Kidney tubule cell (primary cell): Measurements from ENCODE around the gene ARFRP1.
"Not testable (repeated sequence)": the region's sequence is repeated elsewhere in the genome, so short reads cannot be mapped to it uniquely, and the experiment has no call there.

Source experiments
- DNase-seq: peaks from one replicate; pipeline ENCODE4 v3.0.0-alpha.2; 2018; ENCODE audit warnings: low spot score

ARFRP1 gene

DNA sequence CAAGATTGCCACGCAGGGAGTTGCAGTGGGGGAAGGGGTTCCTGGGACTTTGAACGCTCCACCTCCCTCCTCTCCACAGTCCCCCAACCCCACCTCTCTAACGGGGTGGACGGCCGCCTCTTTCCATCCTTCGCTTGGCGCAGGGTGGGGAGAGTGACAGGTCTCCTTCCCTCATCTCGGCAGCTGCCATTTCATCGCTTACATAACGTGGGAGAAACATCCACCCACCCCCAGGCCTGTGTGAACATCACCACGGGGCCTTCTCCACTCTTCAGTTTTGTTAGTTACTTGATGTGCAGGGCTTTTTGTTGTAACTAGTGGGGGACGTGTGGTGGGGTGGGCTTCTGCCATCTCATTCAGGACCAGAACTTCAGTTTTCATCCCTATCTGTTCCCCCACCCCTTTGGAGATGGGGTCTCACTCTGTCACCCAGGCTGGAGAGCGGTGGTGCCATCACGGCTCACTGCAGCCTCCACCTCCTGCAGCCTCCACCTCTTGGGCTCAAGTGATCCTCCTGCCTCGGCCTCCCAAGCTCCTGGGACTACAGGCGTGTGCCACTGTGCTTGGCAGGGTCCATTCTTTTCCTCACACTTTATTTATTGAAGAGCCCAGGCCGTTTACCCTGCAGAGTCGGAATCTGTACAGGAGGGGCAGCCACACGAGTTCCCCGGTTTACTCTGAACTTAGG, 32.0 kb downstream of the ARFRP1 start:
- no peak for DNase-seq

GRCh38 chr20:63673951-63674350, 33.8 kb downstream of the ARFRP1 start:
- DNase-seq = no peak

DNA sequence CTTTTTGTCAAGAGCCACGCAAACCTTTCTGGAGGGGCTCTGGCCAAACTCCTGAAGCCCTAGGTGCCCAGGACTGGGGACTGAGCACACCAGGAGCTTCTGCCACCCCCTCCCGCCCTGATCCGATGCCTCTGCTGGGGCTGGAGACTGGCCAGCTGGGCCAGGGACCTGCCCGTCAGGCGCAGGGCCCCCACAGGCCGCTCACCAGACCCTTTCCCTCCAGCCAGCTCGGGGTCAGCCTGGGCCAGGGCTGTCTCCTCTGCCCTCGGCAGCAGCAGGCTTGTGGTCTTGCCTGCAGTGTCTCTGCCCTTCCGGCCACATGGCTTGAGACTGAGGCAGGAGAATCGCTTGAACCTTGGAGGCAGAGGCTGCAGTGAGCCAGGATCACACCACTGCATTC, 35.1 kb downstream of the ARFRP1 start:
- no peak for DNase-seq

DNA sequence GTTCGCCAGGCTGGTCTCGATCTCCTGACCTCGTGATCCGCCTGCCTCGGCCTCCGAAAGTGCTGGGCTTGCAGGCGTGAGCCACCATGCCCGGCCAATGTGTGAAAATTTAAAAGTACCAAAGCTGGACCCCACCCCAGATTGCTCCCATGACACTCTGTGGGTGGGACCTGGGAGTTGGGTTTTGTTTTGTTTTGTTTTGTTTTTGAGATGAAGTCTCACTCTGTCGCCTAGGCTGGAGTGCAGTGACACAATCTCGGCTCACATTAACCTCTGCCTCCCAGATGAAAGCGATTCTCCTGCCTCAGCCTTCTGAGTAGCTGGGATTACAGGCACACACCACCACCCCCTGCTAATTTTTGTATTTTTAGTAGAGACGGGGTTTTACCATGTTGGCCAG, 36.1 kb downstream of the ARFRP1 start:
- not testable (repeated sequence) for DNase-seq

- DNase-seq = no peak
Measured at GRCh38 chr20:63668351-63668750, 39.4 kb downstream of the ARFRP1 start.

DNA sequence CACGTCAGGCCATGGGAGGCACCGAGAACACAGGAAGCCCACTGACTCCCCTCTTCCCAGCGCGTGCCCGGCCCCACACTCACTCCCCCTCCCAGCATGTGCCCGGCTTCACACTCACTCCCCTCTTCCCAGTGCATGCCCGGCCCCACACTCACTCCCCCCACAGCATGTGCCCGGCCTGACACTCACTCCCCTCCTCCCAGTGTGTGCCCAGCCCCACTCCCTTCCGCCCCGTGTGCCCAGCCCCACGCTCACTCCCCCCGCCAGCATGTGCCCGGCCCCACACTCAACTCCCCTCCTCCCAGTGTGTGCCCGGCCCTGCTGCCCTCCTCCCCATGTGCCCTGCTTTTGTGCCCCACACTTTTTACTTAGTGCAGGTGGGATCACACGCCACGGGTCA, 39.9 kb downstream of the ARFRP1 start:
- no peak for DNase-seq

GRCh38 chr20:63665708-63666107, 42.1 kb downstream of the ARFRP1 start:
- DNase-seq = no peak

DNA sequence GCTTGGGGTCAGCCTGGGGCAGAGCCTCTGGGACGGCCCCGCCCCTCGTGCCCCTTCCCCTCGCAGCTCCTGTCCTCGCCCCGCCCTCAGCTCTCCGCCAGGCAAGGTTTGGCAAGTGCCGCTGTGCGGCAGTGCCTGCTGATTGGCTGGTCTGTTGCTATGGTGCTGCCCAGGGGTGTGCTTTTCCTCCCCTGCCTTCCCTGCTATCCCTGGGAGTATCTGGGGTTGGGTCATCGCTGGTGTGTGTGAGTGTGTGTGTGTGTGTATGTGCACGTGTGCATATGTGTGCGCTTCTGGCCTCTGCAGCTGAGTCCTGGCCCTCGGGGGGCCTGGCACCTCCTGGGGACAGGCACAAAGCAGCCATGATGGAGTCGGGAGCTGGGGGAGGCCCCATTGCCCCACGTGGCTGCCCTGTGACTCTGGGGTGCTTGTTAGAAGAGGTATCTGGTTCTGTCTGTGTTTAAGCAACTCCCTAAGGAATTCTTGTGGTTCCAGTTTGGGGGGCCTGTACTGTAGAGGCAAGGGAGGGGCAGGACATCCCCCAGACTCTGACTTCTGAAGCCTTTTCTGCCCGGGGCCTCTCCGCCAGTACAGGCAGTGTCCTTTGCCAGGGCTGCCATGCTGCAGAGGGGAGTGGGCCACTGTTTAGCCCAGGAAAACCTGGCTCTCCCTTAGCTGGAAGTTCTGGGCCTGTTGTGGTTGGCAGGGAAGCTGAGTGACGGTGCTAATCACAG, 42.7 kb downstream of the ARFRP1 start:
- DNase-seq = no peak

DNA sequence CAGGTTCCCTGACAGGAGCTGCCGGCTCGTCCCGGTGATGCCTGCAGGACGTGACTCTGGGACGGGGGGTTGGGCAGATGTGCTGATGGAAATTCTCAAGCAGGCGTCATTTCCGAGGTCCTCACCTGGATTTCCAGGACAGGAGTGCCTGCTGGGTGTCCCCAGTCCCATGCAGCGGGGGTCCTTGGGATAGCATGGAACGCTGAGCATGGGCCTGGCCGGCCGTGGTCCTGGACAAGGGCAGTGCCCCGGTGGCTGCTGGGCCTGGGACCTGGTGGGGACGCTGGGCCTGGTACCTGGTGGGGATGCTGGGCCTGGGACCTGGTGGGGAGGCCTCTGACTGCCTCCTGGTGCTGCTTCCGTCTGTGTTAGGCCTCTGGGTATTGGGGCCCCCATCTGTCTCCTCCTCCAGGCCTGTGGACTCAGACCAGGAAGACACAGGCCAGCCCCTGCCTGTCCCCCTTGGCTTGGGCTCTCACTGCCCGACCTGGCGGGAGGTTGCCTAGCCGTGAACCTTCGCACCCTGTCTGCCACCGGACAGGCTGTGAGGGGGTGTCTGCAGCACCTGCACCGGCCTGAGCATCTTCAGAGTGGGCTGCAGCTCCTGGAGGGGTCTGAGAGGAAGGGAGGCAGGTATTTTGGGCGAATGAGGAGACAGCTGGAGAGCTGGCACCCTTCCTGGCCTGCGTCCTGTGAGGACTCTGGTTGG, 43.5 kb downstream of the ARFRP1 start:
- no peak for DNase-seq

DNA sequence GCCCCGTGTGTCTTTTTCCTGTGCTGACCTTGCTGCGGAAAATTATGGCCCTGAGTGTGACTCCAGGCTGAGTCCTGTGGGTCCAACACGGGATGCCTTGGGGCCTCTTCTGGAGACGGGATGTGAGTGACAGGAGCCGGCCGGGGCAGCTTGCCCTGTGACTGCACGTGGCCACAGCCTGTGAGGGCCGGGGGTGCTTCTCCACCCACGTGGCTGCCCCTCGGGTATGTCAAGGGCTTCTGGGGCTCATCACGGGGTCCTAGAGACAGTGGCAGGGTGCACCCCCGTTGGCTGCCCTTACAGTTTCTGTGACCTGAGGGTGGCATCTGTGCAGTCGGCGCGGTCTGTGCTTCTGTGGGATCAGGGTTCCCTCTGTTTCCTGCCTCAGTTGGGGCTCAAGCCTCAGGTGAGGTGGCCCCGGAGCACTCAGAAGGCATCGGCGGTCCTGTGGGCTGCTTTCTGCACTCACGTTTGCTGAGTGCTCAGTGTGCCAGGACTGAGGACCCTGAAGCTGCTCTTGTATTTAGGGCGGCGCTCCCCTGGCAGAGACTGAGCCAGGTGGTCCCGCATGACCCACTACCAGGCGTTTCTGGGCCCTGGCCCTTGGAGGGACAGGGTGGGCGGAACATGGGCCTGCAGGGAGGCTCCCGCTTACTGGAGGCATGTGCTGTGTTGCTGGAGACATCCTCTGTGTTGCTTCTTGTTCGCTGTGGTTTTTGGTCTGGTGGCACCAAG, 44.3 kb downstream of the ARFRP1 start:
- DNase-seq = no peak

DNA sequence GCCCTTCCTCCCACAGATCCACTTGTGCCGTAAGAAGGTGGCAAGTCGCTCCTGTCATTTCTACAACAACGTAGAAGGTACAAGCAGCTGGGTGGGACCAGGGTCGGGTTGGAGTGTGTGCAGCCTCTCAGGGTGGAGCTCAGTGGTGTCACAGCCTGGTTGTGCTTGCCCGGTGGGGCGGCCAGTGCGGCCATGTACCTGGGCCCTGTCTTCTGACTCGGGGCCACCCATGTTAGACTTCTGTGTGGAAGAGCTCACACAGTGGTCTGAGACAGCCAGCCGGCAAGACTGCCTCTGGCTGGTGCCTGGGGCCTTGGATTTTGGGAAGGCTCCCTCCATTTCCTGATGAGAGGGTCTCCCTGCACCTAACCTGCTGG, 45.0 kb downstream of the ARFRP1 start:
- no peak for DNase-seq

DNA sequence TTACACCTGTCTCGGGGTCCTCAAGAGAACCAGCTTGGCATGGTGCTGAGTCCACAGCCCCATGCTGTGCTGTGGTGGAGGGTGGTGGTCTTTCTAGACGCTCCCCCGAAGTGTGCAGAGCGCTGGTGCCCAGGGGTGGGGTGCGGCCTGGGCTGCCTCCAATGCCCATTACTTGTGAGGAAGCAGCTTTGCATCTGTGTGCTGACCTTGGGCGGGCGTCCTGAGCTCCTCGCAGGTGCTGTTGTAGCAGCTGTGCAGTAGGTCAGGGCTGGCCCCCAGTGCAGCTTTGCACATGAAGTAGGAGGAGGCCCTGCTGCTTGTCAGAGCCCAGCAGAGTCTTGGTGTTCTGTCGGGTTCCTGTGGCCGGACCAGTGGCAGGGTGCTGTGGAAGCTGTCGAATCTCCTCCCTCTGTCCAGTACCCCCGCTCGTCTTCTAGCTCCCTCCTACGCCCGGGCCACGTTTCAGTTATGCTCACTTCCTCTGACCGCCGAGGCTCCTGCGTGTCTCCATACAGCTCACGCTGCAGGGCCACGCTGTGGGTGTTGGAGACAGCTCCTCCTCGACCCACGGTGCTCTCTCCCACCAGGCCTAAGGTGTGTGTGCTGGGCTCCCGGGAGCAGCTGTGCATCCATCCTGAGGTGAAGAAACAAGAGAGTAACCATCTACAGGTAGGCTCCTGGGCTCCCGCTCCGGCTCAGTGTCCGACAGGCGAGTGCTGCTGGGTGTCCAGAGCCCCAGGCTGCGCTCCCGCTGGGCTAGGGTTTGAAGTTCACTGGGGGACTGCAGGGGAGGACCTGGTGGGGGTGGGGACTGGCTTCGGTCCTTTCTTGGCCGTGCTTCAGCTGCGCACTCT, 45.6 kb downstream of the ARFRP1 start:
- no peak for DNase-seq

- no peak for DNase-seq
Measured at GRCh38 chr20:63661108-63661507, 46.7 kb downstream of the ARFRP1 start.

GRCh38 chr20:63660622-63661021, 47.2 kb downstream of the ARFRP1 start:
- no peak for DNase-seq

DNA sequence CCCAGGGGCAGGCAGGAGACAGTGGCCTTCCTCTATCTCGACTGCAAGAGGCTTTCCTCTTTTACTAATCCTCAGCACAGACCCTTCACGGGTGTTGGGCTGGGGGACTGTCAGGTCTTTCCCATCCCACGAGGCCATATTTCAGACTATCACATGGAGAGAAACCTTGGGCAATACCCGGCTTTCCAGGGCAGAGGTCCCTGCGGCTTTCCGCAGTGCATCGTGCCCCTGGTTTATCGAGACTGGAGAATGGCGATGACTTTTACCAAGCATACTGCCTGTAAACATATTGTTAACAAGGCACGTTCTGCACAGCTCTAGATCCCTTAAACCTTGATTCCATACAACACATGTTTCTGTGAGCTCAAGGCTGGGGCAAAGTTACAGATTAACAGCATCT, 47.6 kb downstream of the ARFRP1 start:
- DNase-seq = not testable (repeated sequence)

DNA sequence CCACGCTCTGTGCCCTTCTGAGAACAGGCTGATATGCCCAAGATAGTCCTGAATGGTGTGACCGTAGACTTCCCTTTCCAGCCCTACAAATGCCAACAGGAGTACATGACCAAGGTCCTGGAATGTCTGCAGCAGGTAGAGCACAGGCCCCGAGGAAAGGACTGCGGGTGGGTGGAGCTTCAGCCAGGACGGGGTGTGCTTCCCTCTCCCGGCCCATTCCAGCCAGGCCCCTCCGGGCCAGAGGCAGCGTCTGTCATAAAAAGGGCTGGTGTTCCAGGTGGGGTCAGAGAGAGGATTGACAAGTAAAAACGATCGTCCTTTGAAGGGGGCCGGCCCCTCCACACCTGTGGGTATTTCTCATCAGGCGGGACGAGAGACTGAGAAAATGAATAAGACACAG, 48.4 kb downstream of the ARFRP1 start:
- DNase-seq = peak; percentile 38

- no peak for DNase-seq
Measured at GRCh38 chr20:63658749-63659187, 49.0 kb downstream of the ARFRP1 start.

GRCh38 chr20:63657937-63658748, 49.6 kb downstream of the ARFRP1 start, which contains the start of gene RTEL1:
Gene RTEL1 (plus strand): TSS chr20:63658312. CDS start chr20:63659403, 1,091 bp downstream.
- DNase-seq = peak; percentile 92

DNA sequence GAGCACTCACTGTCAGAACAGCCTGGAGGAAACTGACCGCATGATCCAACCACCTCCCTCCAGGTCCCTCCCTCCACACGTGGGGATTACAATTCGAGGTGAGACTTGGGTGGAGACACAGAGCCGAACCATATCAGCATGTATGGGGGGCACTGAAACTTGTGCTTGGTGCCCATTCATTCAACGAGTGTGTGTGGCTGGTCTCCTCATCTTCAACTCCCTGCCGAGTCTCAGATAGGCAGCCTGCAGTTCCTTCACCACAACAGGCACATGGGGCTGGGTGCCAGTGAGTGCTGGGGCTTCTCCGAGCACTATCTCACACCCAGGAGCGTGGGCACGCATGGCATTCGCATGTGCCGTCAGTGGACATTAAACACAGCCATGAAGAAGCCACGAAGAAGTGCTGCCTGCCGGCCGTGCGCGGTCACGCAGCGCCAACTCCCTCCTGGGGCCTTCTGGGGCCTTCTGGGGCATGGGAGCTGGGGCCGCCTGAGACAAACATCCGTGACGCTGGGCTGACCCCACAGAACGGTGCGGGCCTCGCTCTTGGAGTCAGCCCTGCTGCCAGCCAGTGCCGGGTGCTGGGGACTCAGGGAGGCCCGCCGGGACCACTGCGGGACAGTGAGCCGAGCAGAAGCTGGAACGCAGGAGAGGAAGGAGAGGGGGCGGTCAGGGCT, 50.4 kb downstream of the ARFRP1 start:
- peak; percentile 24 for DNase-seq

- no peak for DNase-seq
Measured at GRCh38 chr20:63656451-63656850, 51.3 kb downstream of the ARFRP1 start.
